Kidney epithelial cell (primary cell): ENCODE data around the gene SPAG16. TPM values are rescaled to one million over a fixed set of nuclear protein-coding genes. Genes with fewer than 3 reads are reported as not detected.

ENCODE experiments used
- DNase-seq: peaks from one replicate; pipeline ENCODE4 v3.0.0-alpha.2; 2010; ENCODE audit warnings: low read depth
- H3K27me3 ChIP-seq: 2 replicates; pipeline ENCODE4 v1.6.0; 2011; ENCODE audit warnings: low read length; ENCODE audit not compliant: control insufficient read depth, insufficient read depth
- H3K36me3 ChIP-seq: 2 replicates; pipeline ENCODE4 v1.5.1; 2011; ENCODE audit warnings: low read length; ENCODE audit not compliant: control insufficient read depth, insufficient read depth
- H3K4me3 ChIP-seq: 2 replicates; pipeline ENCODE4 v1.5.1; 2011; ENCODE audit warnings: low read depth, mild to moderate bottlenecking, control low read depth, low read length
- CTCF ChIP-seq: IDR thresholded peaks from 2 replicates; pipeline ENCODE4 v1.5.1; 2011; ENCODE audit warnings: mild to moderate bottlenecking, moderate library complexity, low read length, control low read depth, inconsistent platforms; ENCODE audit not compliant: insufficient read depth, poor library complexity, severe bottlenecking
- total RNA-seq: library from RNA; depleted of rRNA; stranded (reverse); fragments of >200 nt; gene quantifications from 2 replicates; pipeline ENCODE4 v1.2.3, GENCODE V29; 2015

SPAG16 gene
- total RNA-seq, 1 donor from 2014 or later, result 16.1 TPM

- TF ChIP-seq CTCF, result no peak
- no peak for DNase-seq
- no peak overlapping the region for H3K4me3 ChIP-seq
These were observed 855.5 kb downstream of the SPAG16 start for GRCh38 chr2:214139630-214140284.

GRCh38 chr2:214156971-214157370 lies 872.7 kb downstream of the SPAG16 start:
- H3K36me3 ChIP-seq, result no peaks in the 10 kb centered on the region
- no peak overlapping the region for H3K4me3 ChIP-seq
- DNase-seq, result peak; percentile 18
- no peak for TF ChIP-seq CTCF
- H3K27me3 ChIP-seq, result no peaks in the 10 kb centered on the region

More at GRCh38 chr2:214139630-214140284, 855.5 kb downstream of the SPAG16 start:
- Histone ChIP-seq H3K36me3 (no peaks in the 10 kb centered on the region), H3K27me3 (no peaks in the 10 kb centered on the region)

GRCh38 chr2:214158851-214159250 lies 874.6 kb downstream of the SPAG16 start:
- DNase-seq, result no peak
- Histone ChIP-seq H3K4me3 (no peak overlapping the region), H3K27me3 (no peaks in the 10 kb centered on the region), H3K36me3 (no peaks in the 10 kb centered on the region)
- no peak for TF ChIP-seq CTCF

GRCh38 chr2:214169281-214169680 lies 885.0 kb downstream of the SPAG16 start:
- TF ChIP-seq CTCF, result no peak
- Histone ChIP-seq H3K36me3 (no peaks in the 10 kb centered on the region), H3K27me3 (no peaks in the 10 kb centered on the region), H3K4me3 (no peak overlapping the region)
- no peak for DNase-seq

- no peaks in the 10 kb centered on the region for H3K36me3 ChIP-seq
- no peak overlapping the region for H3K4me3 ChIP-seq
- no peak for DNase-seq
- H3K27me3 ChIP-seq, result no peaks in the 10 kb centered on the region
- TF ChIP-seq CTCF, result no peak
These were observed 885.5 kb downstream of the SPAG16 start for GRCh38 chr2:214169736-214170135.

GRCh38 chr2:214174563-214174962 lies 890.3 kb downstream of the SPAG16 start:
- TF ChIP-seq CTCF, result no peak
- Histone ChIP-seq H3K36me3 (no peaks in the 10 kb centered on the region), H3K27me3 (no peaks in the 10 kb centered on the region), H3K4me3 (no peak overlapping the region)
- no peak for DNase-seq
